Transverse colon (tissue), 3 donors: Measurements from ENCODE around the gene YJEFN3.

Experiments used
- CTCF ChIP-seq, 5 experiments: fragments of 200-600 bp in 3 of 5; fragments of 450-650 bp in 2 of 5; sonication (generic) in 3 of 5; IDR thresholded peaks; 1 replicate in 2 of 5; 2 replicates in 3 of 5; pipeline ENCODE4 v1.5.1; 2016 to 2017; ENCODE audit warnings: antibody characterized with exemption in 5 of 5, inconsistent platforms in 3 of 5, mild to moderate bottlenecking in 2 of 5, moderate library complexity in 1 of 5
- POLR2A ChIP-seq: fragments of 450-650 bp; IDR thresholded peaks from one replicate; pipeline ENCODE4 v1.6.1; 2016; ENCODE audit warnings: antibody characterized with exemption, mild to moderate bottlenecking, moderate library complexity

- TF ChIP-seq POLR2A (no peak), CTCF (IDR thresholded peaks at IDR 0.05) (no peak)
Observed at GRCh38 chr19:19485161-19485997, 43.3 kb upstream of the YJEFN3 start.
